DMS114 treated with DMSO at 0.1 percent for 48 hours (cell line): Measurements from ENCODE around the gene KRTAP15-1.

Experiments
- DNase-seq: peaks from one replicate; lab custom pipeline; 2025; ENCODE audit not compliant: unreplicated experiment; lab: John Stamatoyannopoulos, UW

KRTAP15-1 gene

GRCh38 chr21:30487336-30487735 is 47.3 kb downstream of the KRTAP15-1 start, which contains the start of gene KRTAP19-2:
Gene KRTAP19-2 (minus strand): TSS chr21:30487436. CDS start chr21:30487348, 88 bp downstream.
- DNase-seq: no peak
